Erythroblast (primary cell): ENCODE data around the gene OLFM4.

Source experiments
- DNase-seq, 2 experiments: peaks; one replicate each; lab custom pipeline; 2025; lab: John Stamatoyannopoulos, UW
- GATA1 ChIP-seq: IDR thresholded peaks from 2 replicates; pipeline ENCODE4 v1.6.1; 2011; ENCODE audit warnings: low read depth, mild to moderate bottlenecking, control low read depth, low read length, moderate library complexity
- POLR2A ChIP-seq: IDR thresholded peaks from 2 replicates; pipeline ENCODE4 v1.6.1; 2011; ENCODE audit warnings: mild to moderate bottlenecking, low read length

OLFM4 gene

GRCh38 chr13:53032849-53033248 is 4.2 kb downstream of the OLFM4 start:
- no peak for TF ChIP-seq POLR2A
- no peak for TF ChIP-seq GATA1
- DNase-seq: no peak

DNA sequence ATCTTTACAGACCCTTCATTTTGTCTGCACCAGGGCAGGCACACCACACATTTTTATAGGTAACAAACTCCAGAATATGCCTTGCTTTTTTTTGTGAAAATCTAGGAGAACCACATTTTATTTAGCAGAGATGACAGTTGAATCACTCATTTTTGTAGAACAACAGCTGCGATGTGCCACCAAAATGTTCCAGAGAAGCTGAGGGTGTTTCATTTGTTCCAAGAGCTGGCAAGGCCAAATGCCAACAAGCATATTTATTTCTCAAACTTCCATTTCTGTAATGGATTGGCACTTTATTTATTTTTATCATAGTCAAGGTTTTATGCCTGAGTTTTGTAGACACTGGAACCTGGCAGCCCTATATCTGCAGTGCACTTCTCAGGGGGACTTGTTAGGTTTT is 10.4 kb downstream of the OLFM4 start:
- TF ChIP-seq POLR2A (no peak), GATA1 (no peak)
- no peak for DNase-seq

DNA sequence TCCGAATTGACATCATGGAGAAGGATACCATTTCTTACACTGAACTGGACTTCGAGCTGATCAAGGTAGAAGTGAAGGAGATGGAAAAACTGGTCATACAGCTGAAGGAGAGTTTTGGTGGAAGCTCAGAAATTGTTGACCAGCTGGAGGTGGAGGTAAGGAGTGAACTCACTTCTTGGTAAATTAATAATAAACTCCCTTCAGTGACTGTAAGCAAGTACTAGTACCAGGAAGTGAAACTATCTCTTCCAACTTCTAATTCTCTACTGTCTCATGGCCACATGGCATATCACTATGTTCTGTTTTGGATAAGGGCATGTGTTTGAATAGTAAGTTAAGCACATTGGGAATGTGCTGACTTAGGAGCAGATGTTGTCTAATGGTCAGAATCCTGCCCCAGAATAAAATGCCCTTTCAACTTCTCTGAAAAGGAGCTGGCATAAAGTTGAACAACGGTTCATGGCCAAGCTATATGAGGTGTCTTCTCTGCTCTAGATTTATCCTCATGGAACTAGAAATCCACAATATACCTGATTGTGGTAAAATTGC is 13.4 kb downstream of the OLFM4 start:
- TF ChIP-seq POLR2A (no peak), GATA1 (no peak)
- no peak for DNase-seq

DNA sequence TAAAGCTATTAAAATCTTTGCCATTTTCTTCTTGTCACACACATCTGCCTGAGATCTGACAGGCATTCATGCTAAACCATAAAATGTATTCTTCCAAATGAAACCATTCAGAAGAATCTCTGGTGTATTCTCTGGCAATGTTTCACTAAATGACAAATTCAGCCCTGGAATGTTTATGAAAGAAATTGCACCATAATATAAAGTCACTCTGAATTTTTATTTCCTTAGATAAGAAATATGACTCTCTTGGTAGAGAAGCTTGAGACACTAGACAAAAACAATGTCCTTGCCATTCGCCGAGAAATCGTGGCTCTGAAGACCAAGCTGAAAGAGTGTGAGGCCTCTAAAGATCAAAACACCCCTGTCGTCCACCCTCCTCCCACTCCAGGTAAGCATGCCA is 14.3 kb downstream of the OLFM4 start:
- no peak for DNase-seq
- TF ChIP-seq GATA1 (no peak), POLR2A (no peak)

DNA sequence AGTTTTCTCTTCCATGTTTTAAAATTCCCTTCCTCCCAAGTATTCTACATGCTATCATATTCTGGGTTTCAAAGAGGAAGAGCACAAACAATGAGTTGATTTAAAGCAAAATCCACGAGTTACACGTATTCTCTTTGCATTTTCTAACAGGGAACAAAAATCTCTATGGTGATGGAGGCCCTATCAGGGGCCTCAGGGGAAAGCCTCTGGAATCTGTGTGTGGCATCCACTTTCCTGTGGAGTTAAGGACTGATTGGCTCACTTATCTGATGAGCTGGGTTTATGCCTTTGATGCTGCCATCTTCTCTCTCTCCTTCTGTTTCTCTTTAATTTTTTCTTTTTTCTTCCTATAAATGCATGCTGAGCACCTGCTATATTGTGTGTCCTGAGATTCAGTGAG is 14.8 kb downstream of the OLFM4 start:
- DNase-seq: no peak
- no peak for TF ChIP-seq GATA1
- TF ChIP-seq POLR2A: no peak

DNA sequence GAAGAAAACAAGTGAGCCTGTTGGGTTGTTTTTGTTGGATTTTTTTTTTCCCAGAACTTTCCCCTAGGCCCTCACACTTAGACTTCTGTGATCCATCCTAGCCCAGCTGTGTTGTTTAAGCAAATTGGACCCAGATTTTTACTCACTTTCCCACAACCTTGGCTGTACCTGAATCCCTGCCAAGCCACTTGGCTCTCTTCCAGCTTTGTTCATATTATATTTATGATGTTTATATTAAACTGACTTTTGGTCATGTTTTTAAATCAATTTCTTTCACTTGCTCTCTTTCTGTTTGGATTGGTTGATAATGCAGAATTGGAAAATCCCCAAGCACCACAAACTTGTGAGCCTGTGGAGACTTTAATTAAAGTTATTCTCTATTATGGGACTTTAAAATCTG is 16.6 kb downstream of the OLFM4 start:
- DNase-seq: no peak
- TF ChIP-seq GATA1: no peak
- TF ChIP-seq POLR2A: no peak

GRCh38 chr13:53048880-53049279 is 20.3 kb downstream of the OLFM4 start:
- no peak for DNase-seq

GRCh38 chr13:53050151-53050550 is 21.5 kb downstream of the OLFM4 start:
- DNase-seq: no peak
- TF ChIP-seq GATA1 (no peak), POLR2A (no peak)

More at GRCh38 chr13:53048880-53049279, 20.3 kb downstream of the OLFM4 start:
- TF ChIP-seq GATA1 (no peak), POLR2A (no peak)

DNA sequence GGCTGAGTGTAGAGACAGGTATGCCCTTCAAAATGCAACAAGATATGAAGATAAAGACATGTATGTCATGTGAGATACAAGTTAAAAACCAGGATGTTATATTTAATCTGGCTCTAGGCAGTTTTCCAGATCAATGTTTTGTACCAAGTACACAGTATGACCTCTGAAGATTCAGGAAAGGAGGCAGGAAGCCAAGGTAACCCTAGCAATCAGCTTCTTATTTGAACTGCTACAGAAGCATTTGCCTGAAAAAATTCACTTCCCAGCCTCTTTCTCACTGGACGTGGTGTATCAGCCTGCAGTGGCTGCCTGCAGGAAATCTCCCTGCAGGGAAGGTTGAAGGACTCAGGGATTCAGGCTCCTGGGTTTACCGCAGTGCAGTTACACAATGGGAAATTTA is 24.1 kb downstream of the OLFM4 start:
- TF ChIP-seq POLR2A: no peak
- no peak for TF ChIP-seq GATA1
- no peak for DNase-seq

- TF ChIP-seq GATA1 (no peak), POLR2A (no peak)
- no peak for DNase-seq
Observed at GRCh38 chr13:53054569-53054968, 26.0 kb downstream of the OLFM4 start.

DNA sequence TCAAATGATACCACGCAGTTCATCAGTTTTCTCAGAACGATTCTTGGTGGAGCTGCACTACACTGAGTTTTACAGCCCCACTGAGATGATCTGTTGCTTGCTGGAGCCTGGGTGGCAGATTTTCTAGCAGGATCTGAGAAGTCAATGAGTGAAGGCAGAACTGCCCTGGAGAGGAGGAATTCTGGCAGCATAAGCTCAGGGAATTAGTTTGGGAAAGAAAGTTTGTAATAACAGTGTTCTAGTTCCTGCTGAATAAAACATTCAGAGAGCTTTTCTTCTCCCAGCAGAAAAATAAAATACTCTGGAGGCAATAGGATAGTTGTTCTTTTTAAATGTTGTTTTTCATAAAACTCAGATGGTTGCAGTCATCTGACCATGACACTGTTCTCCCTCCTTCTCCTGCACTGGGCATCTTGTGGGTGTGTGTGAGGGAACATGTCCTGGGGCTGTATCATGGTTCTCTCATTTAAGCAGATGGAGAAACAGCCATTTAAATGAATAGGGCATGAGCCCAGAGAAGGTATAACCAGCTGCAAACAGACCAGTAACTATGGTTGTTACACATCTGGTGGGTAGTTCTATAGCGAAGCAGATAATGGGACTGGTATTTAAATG is 29.6 kb downstream of the OLFM4 start:
- DNase-seq: no peak
- TF ChIP-seq GATA1 (no peak), POLR2A (no peak)

- DNase-seq: no peak
- TF ChIP-seq GATA1 (no peak), POLR2A (no peak)
Observed at GRCh38 chr13:53060840-53061490, 32.4 kb downstream of the OLFM4 start.

DNA sequence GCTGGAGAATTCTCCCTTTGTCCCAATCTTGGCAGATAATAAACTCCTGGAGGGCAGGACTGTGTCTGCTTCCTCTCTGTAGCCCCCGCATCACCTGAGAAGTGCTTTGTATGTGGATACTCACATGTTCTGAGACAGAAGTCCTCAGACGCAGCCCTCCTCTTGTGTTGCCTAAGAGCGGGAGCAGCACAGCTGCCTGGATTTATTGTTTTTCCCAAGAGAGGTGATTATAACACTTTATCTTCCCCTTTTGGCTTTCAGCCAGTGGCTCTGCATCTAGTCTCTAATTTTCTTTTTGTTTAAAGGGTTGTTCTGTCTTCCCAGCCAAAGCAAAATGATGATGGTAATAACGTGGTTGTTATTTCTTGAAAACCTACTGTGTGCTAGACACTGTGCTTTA is 36.1 kb downstream of the OLFM4 start:
- no peak for DNase-seq
- TF ChIP-seq GATA1 (no peak), POLR2A (no peak)

DNA sequence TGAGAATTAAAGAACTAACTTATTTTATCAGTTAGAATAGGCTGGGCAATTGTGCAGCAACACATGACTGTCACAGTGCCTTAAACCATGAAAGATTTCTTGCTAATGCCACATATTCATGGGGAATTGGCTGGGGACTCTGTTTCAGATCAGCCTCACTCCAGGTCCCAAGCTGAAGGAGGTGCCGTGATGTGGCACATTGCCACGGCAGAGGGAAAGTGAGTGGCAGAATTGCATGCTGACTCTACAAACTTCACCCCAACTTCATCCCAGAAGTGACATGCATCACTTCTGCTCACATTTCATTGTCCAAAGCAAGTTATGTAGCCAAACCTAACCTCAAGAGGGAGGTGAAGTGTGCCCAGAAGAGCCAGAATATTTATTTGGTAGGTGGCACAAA is 37.8 kb downstream of the OLFM4 start:
- DNase-seq: no peak
- TF ChIP-seq GATA1: no peak
- TF ChIP-seq POLR2A: no peak
